ENCODE data around the gene PSMD12. TPM values are rescaled to one million over a fixed set of nuclear protein-coding genes. Genes with fewer than 3 reads are reported as not detected.
A peak's percentile ranks its signal among the peaks of the same experiment; 100 is the strongest.
"Not testable (repeated sequence)": the region's sequence is repeated elsewhere in the genome, so short reads cannot be mapped to it uniquely, and the experiment has no call there.

The PSMD12 gene
- total RNA-seq, 1 experiment from 2014 or later: 192 TPM

- POLR2A ChIA-PET (ENCODE audit: low non-redundant PET): no interaction called here
- no TSS peak for BruUV-seq (replicated peaks)
- CTCF ChIA-PET: no interaction called here
- Histone ChIP-seq H3K27ac (ENCODE audit: low read depth, low read length, poor library complexity, severe bottlenecking) (no peak overlapping the region), H3K9me3 (ENCODE audit: low read depth, low read length, poor library complexity, severe bottlenecking) (no peaks in the 10 kb centered on the region), H3K36me3 (ENCODE audit: insufficient read depth, low read length, poor library complexity, severe bottlenecking) (peaks cover 74% of the 10 kb centered on the region), H3K4me1 (ENCODE audit: insufficient read depth, low read length, poor library complexity, severe bottlenecking) (peaks cover 37% of the 10 kb centered on the region), H3K4me3 (ENCODE audit: low read depth, low read length, poor library complexity, severe bottlenecking) (no peak overlapping the region), H3K27me3 (replicated peaks; ENCODE audit: insufficient read depth, low read depth, low read length, poor library complexity) (no peaks in the 10 kb centered on the region)
- no peak for DNase-seq (ENCODE audit: low spot score)
- intact Hi-C loops (cut with micrococcal nuclease; ENCODE audit: unreplicated experiment): no loop called here
- TF ChIP-seq CTCF (conservative IDR thresholded peaks at IDR 0.05; ENCODE audit: low read depth, low read length) (no peak), EZH2 (IDR thresholded peaks at IDR 0.05; ENCODE audit: borderline replicate concordance, low read depth, low read length, poor library complexity, severe bottlenecking) (no peak)
These were observed 17.0 kb downstream of the PSMD12 start for GRCh38 chr17:67349420-67349819.

GRCh38 chr17:67347826-67348225 is 18.6 kb downstream of the PSMD12 start:
- DNase-seq (ENCODE audit: low spot score): no peak
- no TSS peak for BruUV-seq (replicated peaks)
- Histone ChIP-seq H3K4me3 (ENCODE audit: low read depth, low read length, poor library complexity, severe bottlenecking) (no peak overlapping the region), H3K36me3 (ENCODE audit: insufficient read depth, low read length, poor library complexity, severe bottlenecking) (peaks cover 86% of the 10 kb centered on the region), H3K4me1 (ENCODE audit: insufficient read depth, low read length, poor library complexity, severe bottlenecking) (peaks cover 23% of the 10 kb centered on the region), H3K9me3 (ENCODE audit: low read depth, low read length, poor library complexity, severe bottlenecking) (no peaks in the 10 kb centered on the region), H3K27ac (ENCODE audit: low read depth, low read length, poor library complexity, severe bottlenecking) (no peak overlapping the region), H3K27me3 (replicated peaks; ENCODE audit: insufficient read depth, low read depth, low read length, poor library complexity) (no peaks in the 10 kb centered on the region)
- ChIA-PET CTCF (no interaction called here), POLR2A (ENCODE audit: low non-redundant PET) (no interaction called here)
- intact Hi-C loops (cut with micrococcal nuclease; ENCODE audit: unreplicated experiment): no loop called here
- TF ChIP-seq EZH2 (IDR thresholded peaks at IDR 0.05; ENCODE audit: borderline replicate concordance, low read depth, low read length, poor library complexity, severe bottlenecking) (no peak), CTCF (conservative IDR thresholded peaks at IDR 0.05; ENCODE audit: low read depth, low read length) (no peak)

GRCh38 chr17:67343237-67343636 is 23.1 kb downstream of the PSMD12 start:
- TF ChIP-seq CTCF (conservative IDR thresholded peaks at IDR 0.05; ENCODE audit: low read depth, low read length): no peak
- TF ChIP-seq EZH2 (IDR thresholded peaks at IDR 0.05; ENCODE audit: borderline replicate concordance, low read depth, low read length, poor library complexity, severe bottlenecking): no peak
- Histone ChIP-seq H3K4me1 (ENCODE audit: insufficient read depth, low read length, poor library complexity, severe bottlenecking) (peaks cover 29% of the 10 kb centered on the region), H3K9me3 (ENCODE audit: low read depth, low read length, poor library complexity, severe bottlenecking) (no peaks in the 10 kb centered on the region), H3K27me3 (replicated peaks; ENCODE audit: insufficient read depth, low read depth, low read length, poor library complexity) (no peaks in the 10 kb centered on the region), H3K36me3 (ENCODE audit: insufficient read depth, low read length, poor library complexity, severe bottlenecking) (peaks cover 81% of the 10 kb centered on the region), H3K27ac (ENCODE audit: low read depth, low read length, poor library complexity, severe bottlenecking) (no peak overlapping the region), H3K4me3 (ENCODE audit: low read depth, low read length, poor library complexity, severe bottlenecking) (no peak overlapping the region)
- no TSS peak for BruUV-seq (replicated peaks)
- DNase-seq (ENCODE audit: low spot score): no peak
- POLR2A ChIA-PET (ENCODE audit: low non-redundant PET): no interaction called here
- intact Hi-C loops (cut with micrococcal nuclease; ENCODE audit: unreplicated experiment): no loop called here
- CTCF ChIA-PET: no interaction called here

- BruUV-seq (replicated peaks); intact Hi-C loops (cut with micrococcal nuclease; ENCODE audit: unreplicated experiment); POLR2A ChIA-PET (ENCODE audit: low non-redundant PET); DNase-seq (ENCODE audit: low spot score); H3K27me3 ChIP-seq (replicated peaks; ENCODE audit: insufficient read depth, low read depth, low read length, poor library complexity); H3K4me3 ChIP-seq (ENCODE audit: low read depth, low read length, poor library complexity, severe bottlenecking); H3K9me3 ChIP-seq (ENCODE audit: low read depth, low read length, poor library complexity, severe bottlenecking); CTCF ChIA-PET: not testable (repeated sequence)
- H3K4me1 ChIP-seq (ENCODE audit: insufficient read depth, low read length, poor library complexity, severe bottlenecking): peaks cover 17% of the 10 kb centered on the region
- H3K36me3 ChIP-seq (ENCODE audit: insufficient read depth, low read length, poor library complexity, severe bottlenecking): peaks cover 43% of the 10 kb centered on the region
- peak overlapping the region; percentile 64 for H3K27ac ChIP-seq (ENCODE audit: low read depth, low read length, poor library complexity, severe bottlenecking)
These were observed 28.0 kb downstream of the PSMD12 start for GRCh38 chr17:67338353-67338752.

All from A673 (cell line).